Endothelial cell of umbilical vein (primary cell): ENCODE measurements around the gene KCNE1.
"Not testable (repeated sequence)": the region's sequence is repeated elsewhere in the genome, so short reads cannot be mapped to it uniquely, and the experiment has no call there.

Experiments
- CTCF ChIP-seq, 2 donors: IDR thresholded peaks; 1 replicate in 1 of 2; 2 replicates in 1 of 2; pipeline ENCODE4 v1.5.1; 2011; ENCODE audit warnings: low read length in 2 of 2, mild to moderate bottlenecking in 2 of 2, moderate library complexity in 2 of 2, control low read depth in 1 of 2, inconsistent platforms in 1 of 2, low read depth in 1 of 2; ENCODE audit not compliant: insufficient read depth in 1 of 2; ENCODE audit errors: extremely low read depth in 1 of 2
- EZH2 ChIP-seq: IDR thresholded peaks from 2 replicates; pipeline ENCODE4 v1.6.1; 2012; ENCODE audit warnings: borderline replicate concordance, low read depth, mild to moderate bottlenecking, moderate library complexity, low read length, inconsistent platforms; ENCODE audit not compliant: severe bottlenecking
- GATA2 ChIP-seq: IDR thresholded peaks from 2 replicates; pipeline ENCODE4 v1.7.0; 2011; ENCODE audit warnings: low read depth, mild to moderate bottlenecking, moderate library complexity, mixed read lengths, low read length; ENCODE audit not compliant: insufficient read length, insufficient read depth
- JUN ChIP-seq: IDR thresholded peaks from 2 replicates; pipeline ENCODE4 v1.6.1; 2011; ENCODE audit warnings: borderline replicate concordance, low read depth; ENCODE audit not compliant: insufficient read length, insufficient read depth
- MAX ChIP-seq: IDR thresholded peaks from 2 replicates; pipeline ENCODE4 v1.6.1; 2011; ENCODE audit not compliant: insufficient read depth, insufficient read length
- POLR2A ChIP-seq: IDR thresholded peaks from 2 replicates; pipeline ENCODE4 v1.6.1; 2012; ENCODE audit warnings: low read depth, mild to moderate bottlenecking, control low read depth, low read length
- POLR2AphosphoS5 ChIP-seq: IDR thresholded peaks from 2 replicates; pipeline ENCODE4 v1.6.1; 2012; ENCODE audit warnings: low read depth, mild to moderate bottlenecking, control low read depth, low read length, moderate library complexity; ENCODE audit not compliant: insufficient read depth

- TF ChIP-seq EZH2; CTCF (IDR thresholded peaks at IDR 0.05; ENCODE audit: extremely low read depth in 1 of 2, insufficient read depth in 1 of 2, low read depth in 1 of 2, low read length in 2 of 2); POLR2AphosphoS5; POLR2A; GATA2; MAX; JUN: not testable (repeated sequence)
Measured at GRCh38 chr21:34406102-34406501, 105.9 kb downstream of the KCNE1 start.
